Calu3 (cell line): Measurements from ENCODE around the gene FGF7. TPM values are rescaled to one million over a fixed set of nuclear protein-coding genes. Genes with fewer than 3 reads are reported as not detected.

Source experiments
- Bru-seq: library from RNA; stranded (reverse); fragments of 400-500 nt; gene quantifications from one replicate; lab custom pipeline; 2021; lab: Mats Ljungman, UMichigan
- BruChase-seq, 2 experiments: library from RNA; stranded (reverse); fragments of 400-500 nt; gene quantifications; one replicate each; lab custom pipeline; 2021; lab: Mats Ljungman, UMichigan
- BruUV-seq: library from RNA; stranded (reverse); fragments of 400-500 nt; replicated peaks from 2 replicates; lab custom pipeline; 2021; lab: Mats Ljungman, UMichigan
- CTCF ChIA-PET: fragments of 300-600 bp; sonication (Branson Sonifier 250); formaldehyde crosslinking; loops from one replicate; lab custom pipeline; 2022; ENCODE audit warnings: antibody characterized with exemption; lab: Charles Lee
- DNase-seq: peaks from one replicate; pipeline ENCODE4 v3.0.0; 2022
- H3K27ac Mint-ChIP-seq: one replicate; pipeline ENCODE4 v1.8.0; 2022; ENCODE audit warnings: mixed read lengths; ENCODE audit not compliant: unreplicated experiment
- H3K27me3 Mint-ChIP-seq: one replicate; pipeline ENCODE4 v1.8.0; 2022; ENCODE audit warnings: mixed read lengths; ENCODE audit not compliant: unreplicated experiment
- H3K36me3 Mint-ChIP-seq: one replicate; pipeline ENCODE4 v1.8.0; 2022; ENCODE audit warnings: mild to moderate bottlenecking, moderate library complexity, mixed read lengths; ENCODE audit not compliant: insufficient read depth, unreplicated experiment
- H3K4me1 Mint-ChIP-seq: one replicate; pipeline ENCODE4 v1.8.0; 2022; ENCODE audit warnings: mild to moderate bottlenecking, low read depth, mixed read lengths; ENCODE audit not compliant: unreplicated experiment
- H3K4me3 Mint-ChIP-seq: one replicate; pipeline ENCODE4 v1.8.0; 2022; ENCODE audit warnings: mild to moderate bottlenecking, low read depth, moderate library complexity, mixed read lengths; ENCODE audit not compliant: unreplicated experiment
- H3K9me3 Mint-ChIP-seq: one replicate; pipeline ENCODE4 v1.8.0; 2022; ENCODE audit warnings: low read depth, mixed read lengths; ENCODE audit not compliant: unreplicated experiment
- intact Hi-C: fragments of 100-400 bp; cut with micrococcal nuclease; formaldehyde crosslinking; loops from one replicate; pipeline ENCODE4 v1.10.0; 2022; ENCODE audit not compliant: unreplicated experiment
- long read RNA-seq: library from polyadenylated mRNA; stranded (forward); transcript quantifications from one replicate; pipeline ENCODE4 v2.0.0, GENCODE V29; 2022
- total RNA-seq: library from RNA; stranded (reverse); gene quantifications from 2 replicates; pipeline ENCODE4 v1.2.3, GENCODE V29; 2022
- TF ChIP-seq, protein P1 (sequence below): fragments of 200-600 bp; IDR thresholded peaks from one replicate; pipeline ENCODE4 v1.8.0; 2022; ENCODE audit warnings: antibody characterized with exemption; ENCODE audit not compliant: unreplicated experiment

FGF7 gene, protein sequence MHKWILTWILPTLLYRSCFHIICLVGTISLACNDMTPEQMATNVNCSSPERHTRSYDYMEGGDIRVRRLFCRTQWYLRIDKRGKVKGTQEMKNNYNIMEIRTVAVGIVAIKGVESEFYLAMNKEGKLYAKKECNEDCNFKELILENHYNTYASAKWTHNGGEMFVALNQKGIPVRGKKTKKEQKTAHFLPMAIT
- 0.24 TPM in 1 of 2 replicates, not detected in the other for total RNA-seq
- Bru-seq, nascent RNA = percentile 20 among the genes with signal in this experiment
- BruChase-seq, experiment 1, labeled RNA remaining after a 6-hour chase = percentile 27 among the genes with signal in this experiment
- BruChase-seq, experiment 2, labeled RNA remaining after a 2-hour chase = percentile 29 among the genes with signal in this experiment
- long read RNA-seq = 0 reads

DNA sequence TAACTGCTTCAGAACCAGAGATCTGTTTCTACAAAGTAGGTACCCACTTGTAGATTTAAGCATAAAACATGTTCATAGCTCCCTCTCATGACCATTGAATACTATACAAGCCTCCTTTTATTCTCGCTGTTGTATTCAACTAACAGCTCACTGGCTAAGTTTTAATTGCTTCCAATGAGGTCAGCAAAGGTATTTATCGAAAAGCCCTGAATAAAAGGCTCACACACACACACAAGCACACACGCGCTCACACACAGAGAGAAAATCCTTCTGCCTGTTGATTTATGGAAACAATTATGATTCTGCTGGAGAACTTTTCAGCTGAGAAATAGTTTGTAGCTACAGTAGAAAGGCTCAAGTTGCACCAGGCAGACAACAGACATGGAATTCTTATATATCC, at the start of gene FGF7:
Gene FGF7, plus strand, starts transcription at position 222 of the 400 bp plus-strand sequence. CDS start 1,056 bp downstream, outside the sequence.
- CTCF ChIA-PET = no interaction called here
- Mint-ChIP-seq H3K4me1 (no peaks in the 10 kb centered on the region), H3K36me3 (peaks cover 6% of the 10 kb centered on the region), H3K4me3 (peak within 1 kb of the TSS; percentile 22), H3K9me3 (no peaks in the 10 kb centered on the region), H3K27ac (peak within 1 kb of the TSS; percentile 7), H3K27me3 (no peaks in the 10 kb centered on the region)
- DNase-seq = no peak
- intact Hi-C loops = loop anchor here (2.0 to 10.0 kb wide), 3 partner anchors 378 to 1068 kb away; partner anchors contain the start of gene SECISBP2L
- BruUV-seq = no TSS peak
- TF ChIP-seq, protein P1, sequence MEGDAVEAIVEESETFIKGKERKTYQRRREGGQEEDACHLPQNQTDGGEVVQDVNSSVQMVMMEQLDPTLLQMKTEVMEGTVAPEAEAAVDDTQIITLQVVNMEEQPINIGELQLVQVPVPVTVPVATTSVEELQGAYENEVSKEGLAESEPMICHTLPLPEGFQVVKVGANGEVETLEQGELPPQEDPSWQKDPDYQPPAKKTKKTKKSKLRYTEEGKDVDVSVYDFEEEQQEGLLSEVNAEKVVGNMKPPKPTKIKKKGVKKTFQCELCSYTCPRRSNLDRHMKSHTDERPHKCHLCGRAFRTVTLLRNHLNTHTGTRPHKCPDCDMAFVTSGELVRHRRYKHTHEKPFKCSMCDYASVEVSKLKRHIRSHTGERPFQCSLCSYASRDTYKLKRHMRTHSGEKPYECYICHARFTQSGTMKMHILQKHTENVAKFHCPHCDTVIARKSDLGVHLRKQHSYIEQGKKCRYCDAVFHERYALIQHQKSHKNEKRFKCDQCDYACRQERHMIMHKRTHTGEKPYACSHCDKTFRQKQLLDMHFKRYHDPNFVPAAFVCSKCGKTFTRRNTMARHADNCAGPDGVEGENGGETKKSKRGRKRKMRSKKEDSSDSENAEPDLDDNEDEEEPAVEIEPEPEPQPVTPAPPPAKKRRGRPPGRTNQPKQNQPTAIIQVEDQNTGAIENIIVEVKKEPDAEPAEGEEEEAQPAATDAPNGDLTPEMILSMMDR = no peak

DNA sequence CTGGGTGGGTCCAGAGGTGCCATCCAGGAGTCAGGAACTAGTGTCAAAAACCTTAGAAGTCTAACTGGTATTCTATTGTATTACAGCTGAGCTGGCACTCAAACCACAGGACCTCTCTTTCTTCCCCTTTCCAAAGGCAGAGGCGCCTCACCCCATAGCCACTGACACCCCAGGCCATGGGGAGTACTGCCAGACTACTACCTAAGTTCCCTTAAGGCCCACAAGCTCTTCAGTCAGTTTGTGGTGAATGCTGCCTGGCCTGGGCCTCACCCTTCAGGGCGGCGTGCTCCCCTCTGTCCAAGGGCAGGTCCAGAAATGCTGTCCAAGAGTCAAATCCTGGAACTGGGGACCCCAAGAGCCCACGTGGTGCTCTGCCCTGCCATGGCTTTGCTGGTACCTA, 43.0 kb upstream of the FGF7 start:
- Mint-ChIP-seq H3K4me1 (no peaks in the 10 kb centered on the region), H3K27ac (no peak overlapping the region), H3K27me3 (no peaks in the 10 kb centered on the region), H3K9me3 (no peaks in the 10 kb centered on the region), H3K36me3 (no peaks in the 10 kb centered on the region), H3K4me3 (no peak overlapping the region)
- CTCF ChIA-PET = no interaction called here
- TF ChIP-seq, protein P1 = no peak
- no TSS peak for BruUV-seq
- DNase-seq = no peak
- intact Hi-C loops = no loop called here

DNA sequence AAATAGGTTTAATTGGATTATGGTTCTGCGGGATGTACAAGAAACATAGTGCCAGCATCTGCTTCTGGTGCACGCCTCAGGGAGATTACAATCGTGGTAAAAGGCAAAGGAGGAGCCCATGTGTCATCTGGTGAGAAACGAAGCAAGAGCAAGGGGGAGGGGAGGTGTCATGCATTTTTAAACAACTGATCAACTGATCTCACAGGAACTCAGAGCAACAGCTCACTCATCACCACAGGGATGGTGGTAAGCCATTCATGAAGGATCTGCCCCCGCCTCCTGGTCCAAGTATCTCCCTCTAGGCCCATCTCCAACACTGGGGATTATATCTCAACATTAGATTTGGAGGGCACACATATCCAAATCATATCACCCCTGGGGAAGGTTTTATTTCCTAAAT, 42.1 kb upstream of the FGF7 start:
- TF ChIP-seq, protein P1 = no peak
- no TSS peak for BruUV-seq
- intact Hi-C loops = no loop called here
- no peaks in the 10 kb centered on the region for H3K36me3 Mint-ChIP-seq
- CTCF ChIA-PET = no interaction called here
- no peaks in the 10 kb centered on the region for H3K9me3 Mint-ChIP-seq
- no peaks in the 10 kb centered on the region for H3K4me1 Mint-ChIP-seq
- H3K27me3 Mint-ChIP-seq = no peaks in the 10 kb centered on the region
- H3K4me3 Mint-ChIP-seq = no peak overlapping the region
- H3K27ac Mint-ChIP-seq = no peak overlapping the region
- DNase-seq = no peak

DNA sequence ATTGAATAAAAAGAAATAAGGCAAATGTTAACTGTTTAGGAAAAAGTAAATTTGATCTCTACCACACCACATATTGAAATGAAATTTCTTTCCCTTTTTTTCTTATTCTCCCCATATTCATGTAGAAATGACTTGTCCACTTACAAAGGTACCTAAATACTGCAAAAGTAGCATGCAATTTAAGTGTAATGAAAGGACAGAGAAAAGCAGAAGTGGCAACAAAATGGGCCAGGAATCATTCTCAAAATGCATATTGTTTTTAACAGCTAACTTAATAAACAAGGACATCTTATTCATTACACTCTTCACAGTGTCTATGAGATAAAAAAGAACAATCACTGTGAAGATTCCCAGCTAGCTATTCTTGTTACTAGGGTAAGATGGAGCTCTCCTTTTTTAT, 40.6 kb upstream of the FGF7 start:
- Mint-ChIP-seq H3K27ac (no peak overlapping the region), H3K27me3 (no peaks in the 10 kb centered on the region), H3K4me3 (no peak overlapping the region), H3K9me3 (peaks cover 3% of the 10 kb centered on the region), H3K4me1 (no peaks in the 10 kb centered on the region), H3K36me3 (no peaks in the 10 kb centered on the region)
- intact Hi-C loops = no loop called here
- no peak for DNase-seq
- BruUV-seq = no TSS peak
- CTCF ChIA-PET = no interaction called here
- TF ChIP-seq, protein P1 = no peak
